ENCODE results near the gene SOX4. TPM values are rescaled to one million over a fixed set of nuclear protein-coding genes. Genes with fewer than 3 reads are reported as not detected.

SOX4 gene
- polyA plus RNA-seq, 1 donor (not counting 4 experiments of a cell fraction or from before 2014, with no cell fraction given) = 16.3 TPM

DNA sequence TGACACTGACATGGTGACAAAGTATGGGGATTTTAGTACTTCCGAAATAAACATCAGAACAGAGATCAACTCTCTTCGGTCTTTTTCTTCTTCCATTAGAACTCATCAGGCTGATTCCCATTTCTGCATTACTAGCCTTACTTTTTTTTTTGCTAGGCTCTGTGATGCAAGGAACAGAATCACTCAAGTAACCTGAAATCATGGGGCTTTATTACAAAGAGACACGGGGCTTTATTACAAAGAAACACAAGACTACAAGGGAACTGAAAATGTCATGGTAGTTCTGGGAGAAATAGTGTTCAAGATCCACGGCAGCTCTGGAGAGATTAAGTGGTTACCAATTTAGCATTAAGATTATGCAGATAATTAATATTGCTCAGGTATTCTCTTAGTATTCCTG lies 11.6 kb downstream of the SOX4 start:
- no peak overlapping the region for H3K4me3 ChIP-seq (ENCODE audit: control insufficient read depth in 2 of 3, extremely low read depth in 1 of 3, insufficient read depth in 2 of 3, low read depth in 1 of 3, low read length in 3 of 3)
- H3K9me3 ChIP-seq (ENCODE audit: control insufficient read depth, low read depth, low read length) = no peaks in the 10 kb centered on the region
- no peak overlapping the region for H3K27ac ChIP-seq (ENCODE audit: control insufficient read depth, insufficient read depth, low read length)
- dilution Hi-C loops (cut with MboI; ENCODE audit: extremely low pct_ligation_motif_present, low sequenced_read_pairs) = no loop called here
- DNase-seq (ENCODE audit: low read depth, low spot score) (no peak), FAIRE-seq (no peak)
- no peaks in the 10 kb centered on the region for H3K27me3 ChIP-seq (ENCODE audit: control insufficient read depth, extremely low read depth, insufficient read depth, low read length)
- H3K9ac ChIP-seq (ENCODE audit: control insufficient read depth, extremely low read depth, insufficient read depth, low read length) = no peak overlapping the region
- H3K79me2 ChIP-seq (ENCODE audit: control insufficient read depth, insufficient read depth, low read length) = no peaks in the 10 kb centered on the region
- H3K9me1 ChIP-seq (ENCODE audit: control insufficient read depth, extremely low read depth, insufficient read depth, low read length) = no peaks in the 10 kb centered on the region
- H4K20me1 ChIP-seq (ENCODE audit: control insufficient read depth, extremely low read depth, insufficient read depth, low read length) = no peaks in the 10 kb centered on the region
- no peak overlapping the region for H3K4me2 ChIP-seq (ENCODE audit: control insufficient read depth, extremely low read depth, insufficient read depth, low read depth, low read length)
- no peak for TF ChIP-seq CTCF (optimal IDR thresholded peaks at IDR 0.05 in 1 of 3, IDR thresholded peaks at IDR 0.05 in 1 of 3, conservative IDR thresholded peaks at IDR 0.05 in 1 of 3; ENCODE audit: extremely low read depth in 1 of 3, insufficient read depth in 2 of 3, low read length in 3 of 3)
- TF ChIP-seq EZH2 (IDR thresholded peaks at IDR 0.05; ENCODE audit: low read length) = no peak
- H3K4me1 ChIP-seq (ENCODE audit: control insufficient read depth, extremely low read depth, insufficient read depth, low read length) = no peaks in the 10 kb centered on the region
- H2AFZ ChIP-seq (ENCODE audit: control insufficient read depth, low read length) = no peak overlapping the region
- no peaks in the 10 kb centered on the region for H3K36me3 ChIP-seq (ENCODE audit: control insufficient read depth in 2 of 2, extremely low read depth in 1 of 2, insufficient read depth in 2 of 2, low read length in 2 of 2)

DNA sequence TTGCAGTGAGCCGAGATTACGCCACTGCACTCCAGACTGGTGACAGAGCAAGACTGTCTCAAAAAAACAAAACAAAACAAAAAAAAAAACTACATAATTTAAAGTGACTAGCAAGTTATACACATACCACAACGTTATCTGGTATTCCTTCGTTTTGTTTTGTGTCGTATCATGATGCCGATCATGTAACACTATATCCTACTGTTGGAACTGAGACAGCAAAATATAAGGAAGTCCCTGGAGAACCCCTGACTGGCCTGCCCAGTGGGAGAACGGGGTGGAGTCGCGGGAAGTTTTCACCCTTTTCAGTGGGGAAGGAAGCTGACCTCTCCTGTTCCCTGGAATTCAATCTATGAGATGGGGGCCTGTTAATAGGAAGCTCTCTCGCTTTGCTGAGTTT lies 15.1 kb downstream of the SOX4 start:
- DNase-seq (ENCODE audit: low read depth, low spot score) = no peak
- Histone ChIP-seq H3K4me2 (ENCODE audit: control insufficient read depth, extremely low read depth, insufficient read depth, low read depth, low read length) (no peak overlapping the region), H3K4me3 (ENCODE audit: control insufficient read depth in 2 of 3, extremely low read depth in 1 of 3, insufficient read depth in 2 of 3, low read depth in 1 of 3, low read length in 3 of 3) (no peak overlapping the region), H3K27me3 (ENCODE audit: control insufficient read depth, extremely low read depth, insufficient read depth, low read length) (no peaks in the 10 kb centered on the region), H4K20me1 (ENCODE audit: control insufficient read depth, extremely low read depth, insufficient read depth, low read length) (no peaks in the 10 kb centered on the region), H3K9ac (ENCODE audit: control insufficient read depth, extremely low read depth, insufficient read depth, low read length) (no peak overlapping the region), H2AFZ (ENCODE audit: control insufficient read depth, low read length) (no peak overlapping the region), H3K9me1 (ENCODE audit: control insufficient read depth, extremely low read depth, insufficient read depth, low read length) (no peaks in the 10 kb centered on the region), H3K36me3 (ENCODE audit: control insufficient read depth in 2 of 2, extremely low read depth in 1 of 2, insufficient read depth in 2 of 2, low read length in 2 of 2) (no peaks in the 10 kb centered on the region), H3K79me2 (ENCODE audit: control insufficient read depth, insufficient read depth, low read length) (no peaks in the 10 kb centered on the region), H3K27ac (ENCODE audit: control insufficient read depth, insufficient read depth, low read length) (no peak overlapping the region), H3K9me3 (ENCODE audit: control insufficient read depth, low read depth, low read length) (no peaks in the 10 kb centered on the region), H3K4me1 (ENCODE audit: control insufficient read depth, extremely low read depth, insufficient read depth, low read length) (no peaks in the 10 kb centered on the region)
- dilution Hi-C loops (cut with MboI; ENCODE audit: extremely low pct_ligation_motif_present, low sequenced_read_pairs) = no loop called here
- TF ChIP-seq EZH2 (IDR thresholded peaks at IDR 0.05; ENCODE audit: low read length) (no peak), CTCF (optimal IDR thresholded peaks at IDR 0.05 in 1 of 3, IDR thresholded peaks at IDR 0.05 in 1 of 3, conservative IDR thresholded peaks at IDR 0.05 in 1 of 3; ENCODE audit: extremely low read depth in 1 of 3, insufficient read depth in 2 of 3, low read length in 3 of 3) (no peak)
- no peak for FAIRE-seq
